Lower leg skin (tissue), 4 donors: ENCODE measurements around the gene KRTAP12-1. TPM values are rescaled to one million over a fixed set of nuclear protein-coding genes. Genes with fewer than 3 reads are reported as not detected.

ENCODE experiments used
- DNase-seq, 2 donors: peaks; one replicate each; pipeline ENCODE4 v3.0.0-alpha.2; 2019; ENCODE audit warnings: low spot score in 2 of 2
- H3K4me3 ChIP-seq: fragments of 200-600 bp; sonication (generic); 2 replicates; pipeline ENCODE4 v1.5.1; 2017; ENCODE audit warnings: mild to moderate bottlenecking, low read depth; ENCODE audit not compliant: poor library complexity, severe bottlenecking
- CTCF ChIP-seq, 3 donors: fragments of 450-650 bp; IDR thresholded peaks; one replicate each; pipeline ENCODE4 v1.5.1; 2016; ENCODE audit warnings: antibody characterized with exemption in 3 of 3, mild to moderate bottlenecking in 3 of 3, moderate library complexity in 2 of 3
- POLR2A ChIP-seq, 2 donors: fragments of 450-650 bp; IDR thresholded peaks; one replicate each; pipeline ENCODE4 v1.6.1; 2016 to 2017; ENCODE audit warnings: antibody characterized with exemption in 2 of 2, mild to moderate bottlenecking in 1 of 2, moderate library complexity in 1 of 2
- WGBS, 2 donors: methylation state at CpG; one replicate each; pipeline ENCODE4 v1.1.5; 2018; 5-methylcytosine and 5-hydroxymethylcytosine counted together
- intact Hi-C: fragments of 100-400 bp; cut with DNase I; formaldehyde crosslinking; loops from one replicate; pipeline ENCODE4 v1.15.0; 2023; ENCODE audit warnings: low total_unique reads
- total RNA-seq, 4 donors: library from RNA; depleted of rRNA; stranded (reverse); fragments of >200 nt; gene quantifications; one replicate each; pipeline ENCODE4 v1.1.0, GENCODE V29; 2016

KRTAP12-1 gene
- total RNA-seq, 4 donors from 2014 or later, result 12.3 TPM; not detected in 3

- no peak overlapping the region for H3K4me3 ChIP-seq
- no peak for TF ChIP-seq CTCF (IDR thresholded peaks at IDR 0.05)
- intact Hi-C loops, result no loop called here
- WGBS, 2 donors, result 41 to 50% methylated on average over 42 to 54 of the region's 54 CpGs
- peak in 1 of 2 donors; percentile 49 for DNase-seq
Observed at GRCh38 chr21:44706026-44706705, 24.2 kb upstream of the KRTAP12-1 start.

GRCh38 chr21:44704636-44705001 lies 22.7 kb upstream of the KRTAP12-1 start:
- intact Hi-C loops, result no loop called here
- 53 to 56% methylated on average over 8 to 13 of the region's 13 CpGs for WGBS, 2 donors
- H3K4me3 ChIP-seq, result no peak overlapping the region
- no peak for TF ChIP-seq CTCF (IDR thresholded peaks at IDR 0.05)
- TF ChIP-seq POLR2A (IDR thresholded peaks at IDR 0.05), result no peak
- peak; percentile 6 to 39 for DNase-seq

GRCh38 chr21:44703731-44704635 lies 22.0 kb upstream of the KRTAP12-1 start:
- peak in 1 of 2 donors; percentile 83 for DNase-seq
- intact Hi-C loops, result no loop called here
- WGBS, 2 donors, result 39 to 49% methylated on average over 11 to 13 of the region's 13 CpGs

GRCh38 chr21:44702973-44703730 lies 21.2 kb upstream of the KRTAP12-1 start:
- no peak overlapping the region for H3K4me3 ChIP-seq
- 49 to 70% methylated on average over 16 of the region's 16 CpGs for WGBS, 2 donors
- intact Hi-C loops, result no loop called here
- TF ChIP-seq POLR2A (IDR thresholded peaks at IDR 0.05) (no peak), CTCF (IDR thresholded peaks at IDR 0.05) (no peak)
- DNase-seq, result peak in 1 of 2 donors; percentile 53

More at GRCh38 chr21:44703731-44704635, 22.0 kb upstream of the KRTAP12-1 start:
- no peak for TF ChIP-seq CTCF (IDR thresholded peaks at IDR 0.05)
- no peak for TF ChIP-seq POLR2A (IDR thresholded peaks at IDR 0.05)
- no peak overlapping the region for H3K4me3 ChIP-seq

GRCh38 chr21:44702111-44702972 lies 20.4 kb upstream of the KRTAP12-1 start:
- no peak overlapping the region for H3K4me3 ChIP-seq
- peak in 1 of 2 donors; percentile 56 for DNase-seq
- TF ChIP-seq POLR2A (IDR thresholded peaks at IDR 0.05) (no peak), CTCF (IDR thresholded peaks at IDR 0.05) (no peak)
- intact Hi-C loops, result no loop called here
- 68 to 74% methylated on average over 14 to 15 of the region's 22 CpGs for WGBS, 2 donors
